Keratinocyte (primary cell): ENCODE measurements around the gene TMC5. TPM values are rescaled to one million over a fixed set of nuclear protein-coding genes. Genes with fewer than 3 reads are reported as not detected.
"Not testable (repeated sequence)": the region's sequence is repeated elsewhere in the genome, so short reads cannot be mapped to it uniquely, and the experiment has no call there.

Source experiments
- DNase-seq: peaks from one replicate; pipeline ENCODE4 v3.0.0-alpha.2; 2011; ENCODE audit warnings: low read depth, missing footprints, low spot score
- FAIRE-seq: peaks from 2 replicates; lab custom pipeline; 2011; peaks lifted over from hg19 to GRCh38; lab: Jason Lieb, UNC
- H2AFZ ChIP-seq: 2 replicates; pipeline ENCODE4 v1.6.0; 2012; ENCODE audit warnings: low read length, control low read depth, inconsistent platforms; ENCODE audit not compliant: control insufficient read depth
- H3K27ac ChIP-seq: 2 replicates; pipeline ENCODE4 v1.5.1; 2011; ENCODE audit warnings: low read length; ENCODE audit not compliant: control insufficient read depth, insufficient read depth
- H3K27me3 ChIP-seq: 3 replicates; pipeline ENCODE4 v1.6.0; 2011; ENCODE audit warnings: low read length; ENCODE audit not compliant: control insufficient read depth, insufficient read depth; ENCODE audit errors: extremely low read depth
- H3K36me3 ChIP-seq, 2 experiments: 2 replicates in 1 of 2; 3 replicates in 1 of 2; pipeline ENCODE4 v1.5.1; 2011; ENCODE audit warnings: low read length in 2 of 2, mild to moderate bottlenecking in 1 of 2; ENCODE audit not compliant: control insufficient read depth in 2 of 2, insufficient read depth in 2 of 2; ENCODE audit errors: extremely low read depth in 1 of 2
- H3K4me1 ChIP-seq: 3 replicates; pipeline ENCODE4 v1.5.1; 2011; ENCODE audit warnings: low read length; ENCODE audit not compliant: control insufficient read depth, insufficient read depth; ENCODE audit errors: extremely low read depth
- H3K4me2 ChIP-seq: 3 replicates; pipeline ENCODE4 v1.6.0; 2011; ENCODE audit warnings: low read depth, low read length; ENCODE audit not compliant: control insufficient read depth, insufficient read depth; ENCODE audit errors: extremely low read depth
- H3K4me3 ChIP-seq, 3 experiments: fragments of 200-600 bp in 1 of 3; sonication (generic) in 1 of 3; 2 replicates in 2 of 3; 3 replicates in 1 of 3; pipeline ENCODE4 v1.5.1; 2011 to 2016; ENCODE audit warnings: low read length in 3 of 3, mild to moderate bottlenecking in 3 of 3, control low read depth in 2 of 3, inconsistent platforms in 1 of 3, low read depth in 1 of 3, mixed read lengths in 1 of 3, mixed run types in 1 of 3, moderate library complexity in 1 of 3; ENCODE audit not compliant: control insufficient read depth in 2 of 3, insufficient read depth in 2 of 3; ENCODE audit errors: extremely low read depth in 1 of 3
- H3K79me2 ChIP-seq: 2 replicates; pipeline ENCODE4 v1.6.0; 2012; ENCODE audit warnings: low read length; ENCODE audit not compliant: control insufficient read depth, insufficient read depth
- H3K9ac ChIP-seq: 3 replicates; pipeline ENCODE4 v1.6.0; 2011; ENCODE audit warnings: low read length; ENCODE audit not compliant: control insufficient read depth, insufficient read depth; ENCODE audit errors: extremely low read depth
- H3K9me1 ChIP-seq: 3 replicates; pipeline ENCODE4 v1.6.0; 2011; ENCODE audit warnings: low read length; ENCODE audit not compliant: control insufficient read depth, insufficient read depth; ENCODE audit errors: extremely low read depth
- H3K9me3 ChIP-seq: 2 replicates; pipeline ENCODE4 v1.5.1; 2012; ENCODE audit warnings: low read depth, low read length; ENCODE audit not compliant: control insufficient read depth
- H4K20me1 ChIP-seq: 3 replicates; pipeline ENCODE4 v1.6.0; 2011; ENCODE audit warnings: low read length; ENCODE audit not compliant: control insufficient read depth, insufficient read depth; ENCODE audit errors: extremely low read depth
- CTCF ChIP-seq, 3 experiments: IDR thresholded peaks in 1 of 3; conservative IDR thresholded peaks in 1 of 3; optimal IDR thresholded peaks in 1 of 3; 2 replicates in 2 of 3; 3 replicates in 1 of 3; pipeline versions ENCODE3 to v1.5.1; 2011; ENCODE audit warnings: low read length in 3 of 3, mild to moderate bottlenecking in 3 of 3, moderate library complexity in 2 of 3, control low read depth in 1 of 3, inconsistent platforms in 1 of 3; ENCODE audit not compliant: insufficient read depth in 2 of 3; ENCODE audit errors: extremely low read depth in 1 of 3
- EZH2 ChIP-seq: IDR thresholded peaks from one replicate; pipeline ENCODE4 v1.6.1; 2012; ENCODE audit warnings: inconsistent platforms, mild to moderate bottlenecking, low read length, moderate library complexity
- dilution Hi-C: fragments of 300-500 bp; cut with MboI; formaldehyde crosslinking; loops from one replicate; pipeline ENCODE4 v1.7.0; 2020; ENCODE audit warnings: low sequenced_read_pairs; ENCODE audit not compliant: extremely low pct_ligation_motif_present
- polyA plus RNA-seq, 5 experiments: library from polyadenylated mRNA; depleted of rRNA in 3 of 5; stranded (reverse) in 3 of 5; stranded (forward) in 1 of 5; unstranded in 1 of 5; fragments of >200 nt; gene quantifications; 1 replicate in 1 of 5; 2 replicates in 3 of 5; 3 replicates in 1 of 5; pipeline versions ENCODE4 v1.2.1 to v1.2.3, GENCODE V29; 2011 to 2012; ENCODE audit warnings: missing spikeins in 2 of 5, low read depth in 1 of 5, low replicate concordance in 1 of 5

TMC5 gene
- polyA plus RNA-seq, 1 donor (not counting 4 experiments of a cell fraction or from before 2014, with no cell fraction given), result 0.18 TPM

GRCh38 chr16:19389246-19389645 is 28.4 kb upstream of the TMC5 start:
- Histone ChIP-seq H3K36me3 (no peaks in the 10 kb centered on the region), H3K9ac (no peak overlapping the region), H3K9me1 (no peaks in the 10 kb centered on the region), H3K27me3 (no peaks in the 10 kb centered on the region), H3K9me3 (peaks cover 2% of the 10 kb centered on the region), H4K20me1 (no peaks in the 10 kb centered on the region), H3K4me2 (no peak overlapping the region), H3K4me3 (no peak overlapping the region), H3K79me2 (no peaks in the 10 kb centered on the region), H2AFZ (no peak overlapping the region), H3K27ac (no peak overlapping the region), H3K4me1 (peaks cover 22% of the 10 kb centered on the region)
- no peak for FAIRE-seq
- dilution Hi-C loops, result no loop called here
- DNase-seq, result peak; percentile 17
- TF ChIP-seq EZH2 (no peak), CTCF (optimal IDR thresholded peaks at IDR 0.05 in 1 of 3, IDR thresholded peaks at IDR 0.05 in 1 of 3, conservative IDR thresholded peaks at IDR 0.05 in 1 of 3; ENCODE audit: extremely low read depth in 1 of 3, insufficient read depth in 2 of 3, low read length in 3 of 3) (peak; percentile 73 to 81 (median 76))

GRCh38 chr16:19391185-19391776 is 26.4 kb upstream of the TMC5 start:
- H3K4me2 ChIP-seq, H3K9me1 ChIP-seq: not testable (repeated sequence)

GRCh38 chr16:19392352-19392751 is 25.3 kb upstream of the TMC5 start:
- Histone ChIP-seq H3K36me3 (no peaks in the 10 kb centered on the region), H3K9me3 (no peaks in the 10 kb centered on the region), H3K4me2 (no peak overlapping the region), H3K27ac (no peak overlapping the region), H3K79me2 (no peaks in the 10 kb centered on the region), H3K27me3 (no peaks in the 10 kb centered on the region), H3K4me1 (peaks cover 21% of the 10 kb centered on the region), H2AFZ (no peak overlapping the region), H3K9ac (no peak overlapping the region), H3K9me1 (no peaks in the 10 kb centered on the region), H3K4me3 (no peak overlapping the region), H4K20me1 (no peaks in the 10 kb centered on the region)
- dilution Hi-C loops, result no loop called here
- FAIRE-seq (no peak), DNase-seq (no peak)
- no peak for TF ChIP-seq CTCF (optimal IDR thresholded peaks at IDR 0.05 in 1 of 3, IDR thresholded peaks at IDR 0.05 in 1 of 3, conservative IDR thresholded peaks at IDR 0.05 in 1 of 3; ENCODE audit: extremely low read depth in 1 of 3, insufficient read depth in 2 of 3, low read length in 3 of 3)
- no peak for TF ChIP-seq EZH2

More at GRCh38 chr16:19391185-19391776, 26.4 kb upstream of the TMC5 start:
- FAIRE-seq, H3K79me2 ChIP-seq, H3K9ac ChIP-seq, H2AFZ ChIP-seq, H3K27ac ChIP-seq, H3K36me3 ChIP-seq, dilution Hi-C loops, DNase-seq, H3K4me3 ChIP-seq, H3K27me3 ChIP-seq, H3K9me3 ChIP-seq, H4K20me1 ChIP-seq: not testable (repeated sequence)
- H3K4me1 ChIP-seq, result peaks cover 15% of the 10 kb centered on the region
